HEK293 (cell line): ENCODE results near the gene LGALS12.

Experiments
- CTCF ChIA-PET: fragments of 350-600 bp; formaldehyde crosslinking; extraction: SDS; loops from one replicate; lab custom pipeline; 2021; ENCODE audit warnings: antibody characterized with exemption; lab: Yijun Ruan, JAX
- POLR2A ChIA-PET: fragments of 300-600 bp; formaldehyde crosslinking; extraction: SDS; loops from one replicate; lab custom pipeline; 2020; ENCODE audit warnings: antibody characterized with exemption, inconsistent platforms; lab: Yijun Ruan, JAX
- H3K27ac ChIP-seq: fragments of 200-500 bp; sonication (Bioruptor generic); 2 replicates; pipeline ENCODE4 v1.5.1; 2014; ENCODE audit warnings: low read depth, low read length, control low read depth, inconsistent platforms; ENCODE audit errors: extremely low read depth
- H3K36me3 ChIP-seq, 2 experiments: fragments of 200-500 bp in 1 of 2; sonication (Bioruptor generic) in 1 of 2; 1 replicate in 1 of 2; 2 replicates in 1 of 2; pipeline ENCODE4 v1.5.1; 2014 to 2017; ENCODE audit warnings: inconsistent platforms in 2 of 2, low read length in 2 of 2; ENCODE audit not compliant: control insufficient read depth in 2 of 2, insufficient read depth in 1 of 2
- H3K4me1 ChIP-seq: fragments of 200-500 bp; sonication (Bioruptor generic); 2 replicates; pipeline ENCODE4 v1.5.1; 2014; ENCODE audit warnings: mild to moderate bottlenecking, low read length, inconsistent platforms; ENCODE audit not compliant: control insufficient read depth, insufficient read depth
- H3K4me3 ChIP-seq: 2 replicates; pipeline ENCODE4 v1.5.1; 2011; ENCODE audit warnings: low read depth, mild to moderate bottlenecking, control low read depth, low read length, moderate library complexity
- H3K9me3 ChIP-seq: fragments of 200-500 bp; sonication (Bioruptor generic); 2 replicates; pipeline ENCODE4 v1.5.1; 2014; ENCODE audit warnings: low read depth, low read length, inconsistent platforms; ENCODE audit not compliant: control insufficient read depth, insufficient read depth
- HOXA7 ChIP-seq: sonication (generic); formaldehyde crosslinking; IDR thresholded peaks from 2 replicates; pipeline ENCODE4 v1.8.1; 2022; ENCODE audit warnings: missing genetic modification reagents, borderline replicate concordance
- OSR2 ChIP-seq: fragments of 450-650 bp; formaldehyde crosslinking; IDR thresholded peaks from 2 replicates; pipeline ENCODE4 v1.5.1; 2016; ENCODE audit warnings: missing biosample characterization, missing genetic modification characterization
- RBAK ChIP-seq: fragments of 450-650 bp; formaldehyde crosslinking; IDR thresholded peaks from 2 replicates; pipeline ENCODE4 v1.5.1; 2016; ENCODE audit warnings: missing biosample characterization, missing genetic modification characterization
- SETDB1 ChIP-seq: IDR thresholded peaks from one replicate; pipeline ENCODE4 v1.6.1; 2017; ENCODE audit warnings: mild to moderate bottlenecking, low read length, moderate library complexity, mixed read lengths; ENCODE audit not compliant: insufficient read length
- ZBTB17 ChIP-seq: fragments of 450-650 bp; formaldehyde crosslinking; IDR thresholded peaks from 2 replicates; pipeline ENCODE4 v1.5.1; 2016; ENCODE audit warnings: missing biosample characterization, missing genetic modification characterization
- ZNF133 ChIP-seq: fragments of 450-650 bp; formaldehyde crosslinking; IDR thresholded peaks from 2 replicates; pipeline ENCODE4 v1.5.1; 2016; ENCODE audit warnings: missing biosample characterization, missing genetic modification characterization
- ZNF169 ChIP-seq: fragments of 450-650 bp; formaldehyde crosslinking; IDR thresholded peaks from 2 replicates; pipeline ENCODE4 v1.5.1; 2016; ENCODE audit warnings: missing biosample characterization, missing genetic modification characterization
- ZNF266 ChIP-seq: fragments of 450-650 bp; formaldehyde crosslinking; IDR thresholded peaks from 2 replicates; pipeline ENCODE4 v1.5.1; 2016; ENCODE audit warnings: missing biosample characterization, missing genetic modification characterization, low read depth
- ZNF274 ChIP-seq, 2 experiments: fragments of 200-500 bp in 1 of 2; fragments of 450-650 bp in 1 of 2; sonication (Bioruptor generic) in 1 of 2; formaldehyde crosslinking in 1 of 2; IDR thresholded peaks; 2 replicates each; pipeline versions ENCODE4 v1.5.1 to v1.6.1; 2014 to 2016; ENCODE audit warnings: borderline replicate concordance in 1 of 2, inconsistent platforms in 1 of 2, low read length in 1 of 2, missing biosample characterization in 1 of 2, missing genetic modification characterization in 1 of 2
- ZNF311 ChIP-seq: fragments of 450-650 bp; formaldehyde crosslinking; IDR thresholded peaks from 2 replicates; pipeline ENCODE4 v1.5.1; 2017; ENCODE audit warnings: missing biosample characterization, missing genetic modification characterization, borderline replicate concordance
- ZNF335 ChIP-seq: fragments of 450-650 bp; formaldehyde crosslinking; conservative IDR thresholded peaks from 2 replicates; pipeline ENCODE4 v1.5.1; 2016; ENCODE audit warnings: missing biosample characterization, missing genetic modification characterization
- ZNF433 ChIP-seq: fragments of 450-650 bp; formaldehyde crosslinking; IDR thresholded peaks from 2 replicates; pipeline ENCODE4 v1.5.1; 2016; ENCODE audit warnings: missing biosample characterization, missing genetic modification characterization, low read depth
- ZNF561 ChIP-seq: fragments of 450-650 bp; IDR thresholded peaks from 2 replicates; pipeline ENCODE4 v1.5.1; 2018; ENCODE audit warnings: missing biosample characterization, missing genetic modification characterization, borderline replicate concordance
- ZNF629 ChIP-seq: fragments of 450-650 bp; formaldehyde crosslinking; IDR thresholded peaks from 2 replicates; pipeline ENCODE4 v1.5.1; 2017; ENCODE audit warnings: missing biosample characterization, missing genetic modification characterization
- ZSCAN16 ChIP-seq: fragments of 450-650 bp; formaldehyde crosslinking; IDR thresholded peaks from 2 replicates; pipeline ENCODE4 v1.5.1; 2016; ENCODE audit warnings: missing biosample characterization, missing genetic modification characterization
- TF ChIP-seq, protein P1 (sequence below): fragments of 450-650 bp; formaldehyde crosslinking; IDR thresholded peaks from 2 replicates; pipeline ENCODE4 v1.5.1; 2016; ENCODE audit warnings: missing biosample characterization, missing genetic modification characterization, borderline replicate concordance
- TF ChIP-seq, protein P2 (sequence below): fragments of 450-650 bp; formaldehyde crosslinking; IDR thresholded peaks from 2 replicates; pipeline ENCODE4 v1.5.1; 2016; ENCODE audit warnings: missing biosample characterization, missing genetic modification characterization, borderline replicate concordance
- TF ChIP-seq, protein P3 (sequence below): fragments of 450-650 bp; formaldehyde crosslinking; IDR thresholded peaks from 2 replicates; pipeline ENCODE4 v1.5.1; 2016; ENCODE audit warnings: missing biosample characterization, missing genetic modification characterization

LGALS12 gene

DNA sequence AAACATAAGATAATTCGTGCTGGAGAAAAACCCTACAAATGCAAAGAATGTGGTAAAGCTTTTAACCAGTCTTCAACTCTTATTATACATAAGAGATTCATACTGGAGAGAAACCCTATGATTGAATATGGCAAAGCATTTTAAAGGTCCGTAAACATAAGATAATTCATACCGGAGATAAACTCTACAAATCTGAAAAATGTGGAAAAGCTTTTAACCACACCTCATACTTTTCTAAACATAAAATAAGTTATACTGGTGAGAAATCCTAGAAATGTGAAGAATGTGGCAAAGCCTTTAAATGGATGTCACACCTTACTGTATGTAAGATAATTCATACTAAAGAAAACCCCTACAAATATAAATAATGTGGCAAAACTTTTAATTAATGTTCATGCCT, 35.6 kb upstream of the LGALS12 start (continued):
- TF ChIP-seq HOXA7 (CRISPR knock-in tag), result no peak
- TF ChIP-seq, protein P1, sequence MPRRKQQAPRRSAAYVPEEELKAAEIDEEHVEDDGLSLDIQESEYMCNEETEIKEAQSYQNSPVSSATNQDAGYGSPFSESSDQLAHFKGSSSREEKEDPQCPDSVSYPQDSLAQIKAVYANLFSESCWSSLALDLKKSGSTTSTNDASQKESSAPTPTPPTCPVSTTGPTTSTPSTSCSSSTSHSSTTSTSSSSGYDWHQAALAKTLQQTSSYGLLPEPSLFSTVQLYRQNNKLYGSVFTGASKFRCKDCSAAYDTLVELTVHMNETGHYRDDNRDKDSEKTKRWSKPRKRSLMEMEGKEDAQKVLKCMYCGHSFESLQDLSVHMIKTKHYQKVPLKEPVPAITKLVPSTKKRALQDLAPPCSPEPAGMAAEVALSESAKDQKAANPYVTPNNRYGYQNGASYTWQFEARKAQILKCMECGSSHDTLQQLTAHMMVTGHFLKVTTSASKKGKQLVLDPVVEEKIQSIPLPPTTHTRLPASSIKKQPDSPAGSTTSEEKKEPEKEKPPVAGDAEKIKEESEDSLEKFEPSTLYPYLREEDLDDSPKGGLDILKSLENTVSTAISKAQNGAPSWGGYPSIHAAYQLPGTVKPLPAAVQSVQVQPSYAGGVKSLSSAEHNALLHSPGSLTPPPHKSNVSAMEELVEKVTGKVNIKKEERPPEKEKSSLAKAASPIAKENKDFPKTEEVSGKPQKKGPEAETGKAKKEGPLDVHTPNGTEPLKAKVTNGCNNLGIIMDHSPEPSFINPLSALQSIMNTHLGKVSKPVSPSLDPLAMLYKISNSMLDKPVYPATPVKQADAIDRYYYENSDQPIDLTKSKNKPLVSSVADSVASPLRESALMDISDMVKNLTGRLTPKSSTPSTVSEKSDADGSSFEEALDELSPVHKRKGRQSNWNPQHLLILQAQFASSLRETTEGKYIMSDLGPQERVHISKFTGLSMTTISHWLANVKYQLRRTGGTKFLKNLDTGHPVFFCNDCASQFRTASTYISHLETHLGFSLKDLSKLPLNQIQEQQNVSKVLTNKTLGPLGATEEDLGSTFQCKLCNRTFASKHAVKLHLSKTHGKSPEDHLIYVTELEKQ (tag by site-specific recombination), result no peak
- TF ChIP-seq ZBTB17, result no peak
- TF ChIP-seq ZNF629 (tag by site-specific recombination), result no peak

DNA sequence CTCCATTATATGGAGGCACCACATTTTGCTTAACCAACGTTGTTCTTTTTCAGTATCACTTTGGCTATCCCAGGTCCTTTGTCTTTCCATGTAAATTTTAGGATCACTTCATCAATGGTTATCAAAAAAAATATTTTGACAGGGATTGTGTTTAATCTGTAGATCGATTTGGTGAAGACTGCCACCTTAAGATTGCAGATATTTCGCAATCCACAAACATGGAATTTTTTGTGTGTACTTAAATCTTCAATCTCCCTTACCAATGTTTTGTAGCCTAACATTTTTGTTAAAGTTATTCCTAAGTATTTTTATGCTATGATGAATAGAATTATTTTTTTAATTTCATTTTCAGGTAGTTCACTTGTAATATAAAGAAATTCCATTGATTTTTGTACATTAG, 33.5 kb upstream of the LGALS12 start:
- no peak overlapping the region for H3K27ac ChIP-seq

DNA sequence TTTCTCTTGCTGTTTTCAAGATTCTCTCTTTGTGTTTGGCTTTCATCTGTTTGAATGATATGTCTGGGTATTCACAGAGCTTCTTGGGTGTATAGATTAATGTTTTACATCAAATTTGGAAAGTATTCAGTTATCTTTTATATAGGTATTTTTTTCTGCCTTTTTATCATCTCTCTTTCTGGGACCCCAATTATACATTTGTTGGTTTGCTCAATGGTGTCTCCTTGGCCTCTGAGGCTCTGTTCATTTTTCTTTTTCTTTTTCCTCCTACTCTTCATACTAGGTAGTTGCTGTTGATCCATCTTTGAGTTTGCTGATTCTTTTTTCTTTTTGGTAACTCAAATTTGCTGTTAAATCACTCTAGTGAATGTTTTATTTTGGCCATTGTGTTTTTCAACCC, 29.3 kb upstream of the LGALS12 start:
- Histone ChIP-seq H3K27ac (no peak overlapping the region), H3K4me1 (no peaks in the 10 kb centered on the region), H3K9me3 (no peaks in the 10 kb centered on the region)
- POLR2A ChIA-PET, result no interaction called here
- TF ChIP-seq SETDB1 (peak; percentile 71), ZNF169 (tag by site-specific recombination) (no peak), ZNF133 (tag by site-specific recombination) (peak; percentile 94)
- TF ChIP-seq, all 188 proteins: peak for 2
- H3K36me3 ChIP-seq, result no peaks in the 10 kb centered on the region
- H3K4me3 ChIP-seq, result no peak overlapping the region
- CTCF ChIA-PET, result interaction anchor here (0.6 to 0.7 kb wide), 3 partner anchors 189 to 311 kb away, joined by 3 read pairs; no protein-coding TSS in a partner anchor

More for the DNA sequence above, 33.5 kb upstream of the LGALS12 start:
- no peaks in the 10 kb centered on the region for H3K36me3 ChIP-seq
- no peak overlapping the region for H3K4me3 ChIP-seq
- H3K9me3 ChIP-seq, result no peaks in the 10 kb centered on the region
- POLR2A ChIA-PET, result no interaction called here
- TF ChIP-seq, protein P2, sequence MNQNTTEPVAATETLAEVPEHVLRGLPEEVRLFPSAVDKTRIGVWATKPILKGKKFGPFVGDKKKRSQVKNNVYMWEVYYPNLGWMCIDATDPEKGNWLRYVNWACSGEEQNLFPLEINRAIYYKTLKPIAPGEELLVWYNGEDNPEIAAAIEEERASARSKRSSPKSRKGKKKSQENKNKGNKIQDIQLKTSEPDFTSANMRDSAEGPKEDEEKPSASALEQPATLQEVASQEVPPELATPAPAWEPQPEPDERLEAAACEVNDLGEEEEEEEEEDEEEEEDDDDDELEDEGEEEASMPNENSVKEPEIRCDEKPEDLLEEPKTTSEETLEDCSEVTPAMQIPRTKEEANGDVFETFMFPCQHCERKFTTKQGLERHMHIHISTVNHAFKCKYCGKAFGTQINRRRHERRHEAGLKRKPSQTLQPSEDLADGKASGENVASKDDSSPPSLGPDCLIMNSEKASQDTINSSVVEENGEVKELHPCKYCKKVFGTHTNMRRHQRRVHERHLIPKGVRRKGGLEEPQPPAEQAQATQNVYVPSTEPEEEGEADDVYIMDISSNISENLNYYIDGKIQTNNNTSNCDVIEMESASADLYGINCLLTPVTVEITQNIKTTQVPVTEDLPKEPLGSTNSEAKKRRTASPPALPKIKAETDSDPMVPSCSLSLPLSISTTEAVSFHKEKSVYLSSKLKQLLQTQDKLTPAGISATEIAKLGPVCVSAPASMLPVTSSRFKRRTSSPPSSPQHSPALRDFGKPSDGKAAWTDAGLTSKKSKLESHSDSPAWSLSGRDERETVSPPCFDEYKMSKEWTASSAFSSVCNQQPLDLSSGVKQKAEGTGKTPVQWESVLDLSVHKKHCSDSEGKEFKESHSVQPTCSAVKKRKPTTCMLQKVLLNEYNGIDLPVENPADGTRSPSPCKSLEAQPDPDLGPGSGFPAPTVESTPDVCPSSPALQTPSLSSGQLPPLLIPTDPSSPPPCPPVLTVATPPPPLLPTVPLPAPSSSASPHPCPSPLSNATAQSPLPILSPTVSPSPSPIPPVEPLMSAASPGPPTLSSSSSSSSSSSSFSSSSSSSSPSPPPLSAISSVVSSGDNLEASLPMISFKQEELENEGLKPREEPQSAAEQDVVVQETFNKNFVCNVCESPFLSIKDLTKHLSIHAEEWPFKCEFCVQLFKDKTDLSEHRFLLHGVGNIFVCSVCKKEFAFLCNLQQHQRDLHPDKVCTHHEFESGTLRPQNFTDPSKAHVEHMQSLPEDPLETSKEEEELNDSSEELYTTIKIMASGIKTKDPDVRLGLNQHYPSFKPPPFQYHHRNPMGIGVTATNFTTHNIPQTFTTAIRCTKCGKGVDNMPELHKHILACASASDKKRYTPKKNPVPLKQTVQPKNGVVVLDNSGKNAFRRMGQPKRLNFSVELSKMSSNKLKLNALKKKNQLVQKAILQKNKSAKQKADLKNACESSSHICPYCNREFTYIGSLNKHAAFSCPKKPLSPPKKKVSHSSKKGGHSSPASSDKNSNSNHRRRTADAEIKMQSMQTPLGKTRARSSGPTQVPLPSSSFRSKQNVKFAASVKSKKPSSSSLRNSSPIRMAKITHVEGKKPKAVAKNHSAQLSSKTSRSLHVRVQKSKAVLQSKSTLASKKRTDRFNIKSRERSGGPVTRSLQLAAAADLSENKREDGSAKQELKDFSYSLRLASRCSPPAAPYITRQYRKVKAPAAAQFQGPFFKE (tag by site-specific recombination), result no peak
- CTCF ChIA-PET, result no interaction called here
- no peaks in the 10 kb centered on the region for H3K4me1 ChIP-seq

DNA sequence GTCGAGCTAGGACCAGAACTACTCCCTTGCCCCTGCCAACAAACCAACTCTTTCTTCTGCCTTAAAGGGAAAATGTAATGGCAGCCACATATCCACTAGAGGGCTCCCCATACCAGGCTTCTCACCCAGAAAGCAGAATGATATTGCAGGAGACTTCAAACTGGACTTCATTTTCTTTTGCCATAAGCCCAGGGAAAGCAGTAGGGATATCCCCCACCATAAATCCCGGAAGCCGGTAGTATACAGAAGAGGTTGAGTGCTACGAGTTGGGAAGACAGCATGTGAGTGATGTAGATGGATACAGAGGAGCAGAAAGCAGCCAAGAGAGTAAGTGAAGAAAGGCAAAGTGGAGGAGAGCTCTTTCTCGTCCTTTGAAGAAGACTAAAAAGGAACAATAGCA, 27.0 kb upstream of the LGALS12 start:
- H3K36me3 ChIP-seq, result no peaks in the 10 kb centered on the region
- no peak overlapping the region for H3K27ac ChIP-seq
- ChIA-PET CTCF (interaction anchor here (0.6 to 5.9 kb wide), 43 partner anchors 8 to 776 kb away, joined by 3 to 64 read pairs (median 4); partner anchors contain the start of genes LGALS12 and PLAAT5), POLR2A (no interaction called here)
- H3K9me3 ChIP-seq, result no peaks in the 10 kb centered on the region
- no peak overlapping the region for H3K4me3 ChIP-seq
- no peaks in the 10 kb centered on the region for H3K4me1 ChIP-seq
- TF ChIP-seq ZNF335 (tag by site-specific recombination), result no peak
- TF ChIP-seq, protein P3, sequence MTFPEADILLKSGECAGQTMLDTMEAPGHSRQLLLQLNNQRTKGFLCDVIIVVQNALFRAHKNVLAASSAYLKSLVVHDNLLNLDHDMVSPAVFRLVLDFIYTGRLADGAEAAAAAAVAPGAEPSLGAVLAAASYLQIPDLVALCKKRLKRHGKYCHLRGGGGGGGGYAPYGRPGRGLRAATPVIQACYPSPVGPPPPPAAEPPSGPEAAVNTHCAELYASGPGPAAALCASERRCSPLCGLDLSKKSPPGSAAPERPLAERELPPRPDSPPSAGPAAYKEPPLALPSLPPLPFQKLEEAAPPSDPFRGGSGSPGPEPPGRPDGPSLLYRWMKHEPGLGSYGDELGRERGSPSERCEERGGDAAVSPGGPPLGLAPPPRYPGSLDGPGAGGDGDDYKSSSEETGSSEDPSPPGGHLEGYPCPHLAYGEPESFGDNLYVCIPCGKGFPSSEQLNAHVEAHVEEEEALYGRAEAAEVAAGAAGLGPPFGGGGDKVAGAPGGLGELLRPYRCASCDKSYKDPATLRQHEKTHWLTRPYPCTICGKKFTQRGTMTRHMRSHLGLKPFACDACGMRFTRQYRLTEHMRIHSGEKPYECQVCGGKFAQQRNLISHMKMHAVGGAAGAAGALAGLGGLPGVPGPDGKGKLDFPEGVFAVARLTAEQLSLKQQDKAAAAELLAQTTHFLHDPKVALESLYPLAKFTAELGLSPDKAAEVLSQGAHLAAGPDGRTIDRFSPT (tag by site-specific recombination), result no peak
- no peak for TF ChIP-seq ZNF311 (tag by site-specific recombination)
- TF ChIP-seq ZSCAN16, result no peak
- no peak for TF ChIP-seq OSR2
- no peak for TF ChIP-seq ZNF433 (tag by site-specific recombination)
- TF ChIP-seq ZNF274 (IDR thresholded peaks at IDR 0.05; ENCODE audit: low read length), result no peak
- no peak for TF ChIP-seq ZNF274 (tag by site-specific recombination; IDR thresholded peaks at IDR 0.05; ENCODE audit: borderline replicate concordance)
- no peak for TF ChIP-seq ZNF266 (tag by site-specific recombination)
- no peak for TF ChIP-seq RBAK
- no peak for TF ChIP-seq ZNF561 (tag by site-specific recombination)
